NOMO-1 treated with dmso at 0.1 percent for 144 hours (cell line): ENCODE data around the gene RIPK1.
A peak's percentile ranks its signal among the peaks of the same experiment; 100 is the strongest.
"Not testable (repeated sequence)": the region's sequence is repeated elsewhere in the genome, so short reads cannot be mapped to it uniquely, and the experiment has no call there.

Experiments used
- DNase-seq: peaks from one replicate; lab custom pipeline; 2025; ENCODE audit not compliant: unreplicated experiment; lab: John Stamatoyannopoulos, UW

RIPK1 gene

DNA sequence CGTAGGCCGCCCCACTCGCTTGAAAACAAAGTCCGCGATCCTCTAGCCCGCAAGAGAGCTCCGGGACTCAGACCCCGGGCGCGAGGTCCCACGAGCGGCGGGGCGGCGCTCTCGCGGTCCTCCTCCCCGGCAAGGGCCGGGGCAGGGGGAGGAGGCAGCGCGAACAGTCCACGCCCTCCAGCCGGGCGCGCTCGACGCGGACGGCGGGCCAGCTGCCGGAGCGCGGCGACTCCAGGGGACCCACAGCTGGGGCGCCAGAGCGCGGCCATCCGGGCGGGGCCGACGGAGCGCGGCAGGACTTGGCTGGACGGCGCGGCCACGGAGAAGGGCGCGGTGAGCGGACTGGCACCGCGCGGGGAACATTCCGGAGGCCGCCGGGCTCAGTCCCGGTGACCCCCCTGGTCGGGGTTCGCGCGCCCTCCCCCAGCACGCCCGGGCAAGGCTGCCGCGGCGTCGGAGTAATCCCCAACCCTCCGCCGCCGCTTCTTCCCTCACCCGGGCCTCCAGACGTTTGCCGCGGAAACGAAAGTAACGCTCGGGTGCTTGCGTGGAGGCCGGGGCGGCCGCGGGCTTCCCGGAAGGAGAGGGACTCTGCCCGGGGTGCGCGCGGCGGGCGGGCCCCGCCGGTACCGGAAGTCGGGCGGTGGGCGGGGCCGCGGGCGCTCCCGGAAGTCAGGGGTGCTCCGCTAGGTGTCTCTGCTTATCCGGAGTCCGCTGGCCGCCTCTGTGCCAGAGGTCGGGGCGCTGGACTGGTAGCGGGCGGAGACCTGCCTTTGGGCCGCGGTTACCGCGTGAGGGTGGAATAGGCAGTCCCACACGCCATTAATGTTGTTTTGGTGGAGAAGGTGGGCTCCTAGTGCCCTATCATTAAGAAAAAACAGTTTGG lies at the start of gene RIPK1:
Gene RIPK1, plus strand, starts transcription at position 166 of the 886 bp plus-strand sequence. CDS start 8,330 bp downstream, outside the sequence.
- DNase-seq, result peak; percentile 81

DNA sequence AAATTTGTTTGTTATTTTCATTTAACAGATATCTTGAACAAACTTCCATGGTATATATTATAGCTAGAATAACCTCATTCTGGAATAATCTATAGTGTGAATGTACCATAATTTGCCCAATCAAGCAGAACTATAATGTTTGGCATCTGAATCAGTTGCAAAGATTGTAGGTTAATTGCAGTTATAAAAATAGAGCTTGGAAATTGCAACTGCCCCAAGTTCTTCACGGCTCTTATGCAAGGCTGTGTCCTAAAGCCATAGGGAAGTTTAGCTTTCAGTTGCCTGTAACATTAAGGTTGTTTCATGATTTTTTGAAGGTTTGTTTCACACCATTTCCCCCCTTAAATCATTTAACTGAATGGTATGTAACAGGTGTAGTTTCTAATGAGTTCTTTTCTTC lies 49.2 kb upstream of the RIPK1 start:
- peak; percentile 40 for DNase-seq

DNA sequence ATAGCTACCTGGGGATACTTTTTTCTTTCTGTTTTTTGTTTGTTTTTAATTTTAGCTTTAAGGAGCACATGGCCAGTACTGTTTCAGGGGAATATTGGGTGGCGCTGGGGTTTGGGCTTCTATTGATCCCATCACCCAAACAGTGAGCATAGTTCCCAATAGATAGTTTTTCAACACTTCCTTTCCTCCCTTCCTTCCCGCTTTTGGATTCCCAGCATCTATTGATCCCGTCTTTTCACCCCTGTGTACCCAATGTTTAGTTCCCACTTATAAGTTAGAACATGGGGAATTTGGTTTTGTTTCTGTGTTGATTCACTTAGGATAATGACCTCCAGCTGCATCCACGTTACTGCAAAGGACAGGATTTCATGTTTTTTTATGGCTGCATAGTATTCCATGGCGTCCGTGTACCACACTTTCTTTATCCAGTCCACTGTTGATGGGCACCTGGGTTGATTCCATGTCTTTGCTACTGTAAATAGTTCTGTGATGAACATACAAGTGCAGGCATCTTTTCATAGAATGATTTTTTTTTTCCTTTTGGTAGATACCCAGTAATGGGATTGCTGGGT lies 48.5 kb upstream of the RIPK1 start:
- DNase-seq, result no peak

GRCh38 chr6:3020976-3021598 lies 47.2 kb upstream of the RIPK1 start:
- not testable (repeated sequence) for DNase-seq

- DNase-seq, result no peak
Observed at GRCh38 chr6:3022765-3023662, 45.3 kb upstream of the RIPK1 start.

GRCh38 chr6:3023663-3024483 lies 44.4 kb upstream of the RIPK1 start:
- peak; percentile 95 for DNase-seq

DNA sequence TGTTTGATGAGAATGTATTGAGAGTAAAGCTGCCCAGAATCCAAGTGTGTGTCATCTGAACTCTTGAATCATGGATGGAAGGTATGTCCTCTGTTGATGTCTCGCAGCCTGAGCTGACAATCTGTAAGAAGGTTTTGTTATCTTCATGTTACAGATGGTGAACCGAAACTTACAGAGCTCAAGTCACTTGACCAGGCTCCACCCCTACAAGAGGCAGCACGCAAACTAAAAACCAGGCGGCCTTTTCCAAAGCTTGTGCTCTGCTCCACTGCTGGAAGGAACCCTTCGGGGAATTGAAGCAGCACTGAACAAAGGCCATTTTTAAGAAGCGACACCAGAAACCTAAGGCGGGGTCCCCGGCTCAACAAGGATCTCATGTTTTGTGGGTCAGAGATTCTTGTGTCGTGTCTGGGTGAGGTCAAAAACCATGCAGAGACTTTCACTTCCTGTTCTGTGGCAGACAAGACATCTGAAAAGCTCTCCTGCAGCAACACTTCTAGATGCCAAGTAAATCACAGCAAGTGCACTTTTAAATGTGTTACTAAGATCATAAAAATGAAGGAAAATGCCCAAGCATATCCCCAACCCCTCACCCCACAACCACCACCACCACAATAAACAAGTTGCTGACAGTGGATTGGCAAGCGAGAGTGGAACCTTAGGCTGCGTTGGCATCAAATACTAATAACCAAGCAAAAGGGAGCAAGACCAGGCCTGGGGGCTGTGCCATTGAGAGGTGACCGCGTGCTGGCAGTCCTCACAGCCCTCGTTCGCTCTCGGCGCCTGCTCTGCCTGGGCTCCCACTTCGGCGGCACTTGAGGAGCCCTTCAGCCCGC lies 41.3 kb upstream of the RIPK1 start:
- DNase-seq, result peak; percentile 85

DNA sequence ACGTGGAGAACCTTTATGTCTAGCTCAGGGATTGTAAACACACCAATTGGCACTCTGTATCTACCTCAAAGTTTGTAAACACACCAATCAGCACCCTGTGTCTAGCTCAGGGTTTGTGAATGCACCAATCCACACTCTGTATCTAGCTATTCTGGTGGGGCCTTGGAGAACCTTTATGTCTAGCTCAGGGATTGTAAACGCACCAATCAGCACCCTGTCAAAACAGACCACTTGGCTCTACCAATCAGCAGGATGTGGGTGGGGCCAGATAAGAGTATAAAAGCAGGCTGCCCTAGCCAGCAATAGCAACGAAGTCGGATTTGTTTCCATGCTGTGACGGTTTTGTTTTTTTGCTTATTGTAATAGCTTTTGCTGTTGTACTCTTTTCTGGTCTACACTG lies 40.1 kb upstream of the RIPK1 start:
- DNase-seq, result not testable (repeated sequence)

DNA sequence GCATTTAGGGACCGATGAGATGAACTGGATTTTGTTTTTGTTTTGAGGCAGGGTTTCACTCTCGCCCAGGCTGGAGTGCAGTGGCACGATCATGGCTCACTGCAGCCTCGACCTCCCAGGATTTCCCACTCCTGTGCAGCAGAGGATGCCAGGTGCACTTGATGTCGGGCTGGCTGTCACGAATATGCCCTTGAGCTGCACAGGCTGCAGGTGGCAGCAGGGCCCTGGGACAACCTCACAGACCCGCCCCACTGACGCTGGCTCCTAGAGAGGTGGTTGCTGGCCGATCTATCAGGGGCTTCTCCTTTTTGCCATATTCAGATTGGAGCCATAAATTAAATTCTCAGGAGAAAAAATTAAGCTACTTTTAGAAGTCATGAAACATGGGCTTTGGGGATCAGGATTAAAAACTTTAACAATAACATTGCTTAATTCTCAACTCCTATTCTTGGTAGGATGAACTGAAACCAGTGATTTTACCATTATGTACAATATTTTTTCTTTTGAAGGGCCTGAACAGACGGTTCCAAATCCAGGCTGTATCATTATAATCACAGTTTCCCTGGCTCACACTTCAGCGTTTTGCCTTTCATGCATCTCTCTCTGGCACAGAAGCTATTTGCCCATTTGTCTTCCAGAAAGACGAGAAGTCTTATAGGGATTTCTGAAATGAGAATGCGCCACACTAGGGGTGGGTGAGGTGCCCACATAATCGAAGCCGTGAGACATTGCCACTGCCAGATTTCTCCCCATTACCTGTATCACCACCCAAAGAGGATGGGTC lies 36.2 kb upstream of the RIPK1 start:
- DNase-seq, result no peak

GRCh38 chr6:3032986-3033385 lies 35.3 kb upstream of the RIPK1 start:
- DNase-seq, result no peak

DNA sequence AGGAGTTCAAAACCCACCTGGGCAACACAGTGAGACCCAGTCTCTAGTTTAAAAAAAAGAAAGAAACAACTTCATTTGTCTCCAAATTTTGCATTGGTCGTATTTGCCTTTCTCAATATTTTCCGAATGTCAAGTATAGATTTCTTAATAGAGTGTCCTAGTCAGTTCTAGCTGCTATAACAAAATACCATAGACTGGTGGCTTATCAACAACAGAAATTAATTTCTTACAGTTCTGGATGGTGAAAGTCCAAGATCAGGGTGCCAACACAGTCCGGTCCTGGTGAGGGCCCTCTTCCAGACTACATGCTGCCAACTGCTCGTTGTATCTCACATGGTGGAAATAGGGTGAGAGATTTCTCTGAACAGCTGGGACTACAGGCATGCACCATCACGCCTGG lies 34.6 kb upstream of the RIPK1 start:
- DNase-seq, result no peak

DNA sequence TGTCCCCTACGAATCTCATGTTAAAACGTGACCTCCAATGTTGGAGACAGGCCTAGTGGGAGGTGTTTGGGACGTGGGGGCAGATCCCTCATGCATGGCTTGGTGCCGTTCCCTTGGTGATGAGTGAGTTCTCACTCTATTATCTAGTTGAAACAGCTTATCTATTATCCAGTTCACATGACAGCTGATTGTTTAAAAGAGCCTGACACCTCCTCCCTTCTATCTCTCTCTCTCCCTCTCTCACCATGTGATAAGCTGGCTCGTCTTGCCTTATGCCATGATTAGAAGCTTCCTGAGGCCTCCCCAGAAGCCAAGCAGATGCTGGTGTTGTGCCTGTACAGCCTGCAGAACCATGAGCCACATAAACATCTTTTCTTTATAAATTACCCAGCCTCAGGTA lies 32.9 kb upstream of the RIPK1 start:
- no peak for DNase-seq

GRCh38 chr6:3036861-3037637 lies 31.2 kb upstream of the RIPK1 start:
- no peak for DNase-seq

DNA sequence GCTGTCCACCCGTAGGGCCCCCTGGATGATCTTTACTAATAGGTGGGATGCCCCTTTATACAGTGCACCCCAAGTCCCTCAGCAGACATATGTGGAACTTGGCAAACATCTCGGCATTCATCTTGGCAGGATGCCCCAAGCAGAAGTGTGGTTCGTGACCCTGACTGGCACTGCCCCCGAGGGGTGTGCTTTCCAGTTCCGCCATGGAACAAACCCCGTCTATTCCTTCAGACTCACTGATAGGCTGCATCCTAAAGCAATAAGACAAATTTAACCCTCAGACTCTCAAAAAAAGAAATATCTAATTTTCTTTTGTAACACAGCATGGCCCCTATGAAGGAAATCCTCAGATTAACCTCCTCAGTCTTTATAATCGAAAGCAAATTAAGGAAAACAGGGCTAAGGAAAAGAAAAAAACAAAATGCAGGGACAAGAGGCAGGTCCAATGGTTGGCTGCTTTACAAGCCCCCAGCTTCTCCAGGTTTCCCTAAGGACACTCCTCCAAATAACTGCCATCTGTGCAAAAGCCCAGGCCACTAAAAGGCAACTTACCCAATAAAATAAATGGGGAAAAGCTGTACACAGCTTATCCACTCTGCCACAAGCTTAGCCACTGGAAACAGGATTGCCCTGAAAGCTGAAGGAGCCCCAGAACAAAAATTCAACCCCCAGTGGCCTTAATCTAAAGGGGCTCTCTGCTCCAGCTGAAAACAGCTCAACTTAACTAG lies 30.5 kb upstream of the RIPK1 start:
- DNase-seq, result no peak

- no peak for DNase-seq
Observed at GRCh38 chr6:3039384-3039783, 28.9 kb upstream of the RIPK1 start.

DNA sequence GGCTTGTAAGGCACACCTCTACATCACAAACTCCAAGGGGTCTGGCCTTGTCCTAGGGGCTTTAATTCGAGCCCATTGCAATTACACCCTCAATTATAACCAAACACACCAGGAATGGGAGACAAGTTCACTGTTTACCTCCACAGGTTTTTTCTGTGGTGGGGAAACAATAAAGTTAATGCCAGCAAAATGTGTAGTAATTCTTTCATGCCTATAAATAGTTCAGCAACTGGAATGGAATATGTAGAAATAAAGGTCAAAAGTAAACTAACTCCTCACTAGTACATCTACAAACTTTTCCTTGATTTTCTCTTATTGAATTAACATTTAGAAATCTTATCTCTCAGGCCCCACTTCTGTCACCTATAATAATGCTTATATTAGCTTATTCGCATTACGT lies 27.1 kb upstream of the RIPK1 start:
- DNase-seq, result no peak

GRCh38 chr6:3041606-3042005 lies 26.7 kb upstream of the RIPK1 start:
- no peak for DNase-seq
